Prostate gland (tissue), 2 donors: Measurements from ENCODE around the gene SRGAP1. TPM values are rescaled to one million over a fixed set of nuclear protein-coding genes. Genes with fewer than 3 reads are reported as not detected.

Source experiments
- DNase-seq: peaks from one replicate; pipeline ENCODE4 v3.0.0-alpha.2; 2019; ENCODE audit warnings: low spot score
- H3K27ac ChIP-seq, 2 donors: fragments of 200-600 bp; sonication (generic); 2 replicates each; pipeline ENCODE4 v1.5.1; 2017 to 2019
- H3K27me3 ChIP-seq: fragments of 200-600 bp; sonication (generic); replicated peaks from 2 replicates; pipeline ENCODE4 v1.5.1; 2019; ENCODE audit not compliant: insufficient read depth
- H3K36me3 ChIP-seq, 2 donors: fragments of 200-600 bp; sonication (generic); 1 replicate in 1 of 2; 2 replicates in 1 of 2; pipeline versions ENCODE4 v1.5.1 to v1.8.1; 2017 to 2019
- H3K4me1 ChIP-seq: fragments of 200-600 bp; sonication (generic); replicated peaks from 2 replicates; pipeline ENCODE4 v1.5.1; 2019
- H3K4me3 ChIP-seq, 2 donors: fragments of 200-600 bp; sonication (generic); 2 replicates each; pipeline ENCODE4 v1.5.1; 2017 to 2019
- H3K9me3 ChIP-seq: fragments of 200-600 bp; sonication (generic); 2 replicates; pipeline ENCODE4 v1.5.1; 2017
- CTCF ChIP-seq, 4 experiments: fragments of 200-600 bp in 2 of 4; fragments of 450-650 bp in 2 of 4; sonication (generic) in 2 of 4; IDR thresholded peaks; 1 replicate in 3 of 4; 2 replicates in 1 of 4; pipeline ENCODE4 v1.5.1; 2016 to 2019; ENCODE audit warnings: antibody characterized with exemption in 4 of 4, mild to moderate bottlenecking in 2 of 4, moderate library complexity in 2 of 4
- POLR2A ChIP-seq: fragments of 450-650 bp; IDR thresholded peaks from one replicate; pipeline ENCODE4 v1.6.1; 2016; ENCODE audit warnings: antibody characterized with exemption, mild to moderate bottlenecking
- POLR2AphosphoS5 ChIP-seq: sonication (generic); formaldehyde crosslinking; IDR thresholded peaks from one replicate; pipeline ENCODE4 v1.6.1; 2017; ENCODE audit warnings: antibody characterized with exemption
- WGBS: methylation state at CpG from one replicate; pipeline ENCODE4 v1.1.5; 2018; 5-methylcytosine and 5-hydroxymethylcytosine counted together
- intact Hi-C: fragments of 100-400 bp; cut with DNase I; formaldehyde crosslinking; loops from one replicate; pipeline ENCODE4 v1.14.2; 2022
- total RNA-seq, 2 donors: library from RNA; depleted of rRNA; stranded (reverse); fragments of >200 nt; gene quantifications; one replicate each; pipeline ENCODE4 v1.1.0, GENCODE V29; 2016

Gene SRGAP1
- total RNA-seq, 2 donors from 2014 or later = 4.6 to 16.1 TPM

GRCh38 chr12:64142382-64142781 is 297.9 kb downstream of the SRGAP1 start:
- no peaks in the 10 kb centered on the region for H3K27me3 ChIP-seq
- WGBS = 92% methylated on average over 7 of the region's 7 CpGs
- DNase-seq = no peak
- H3K4me3 ChIP-seq = no peak overlapping the region
- H3K36me3 ChIP-seq = no peaks in the 10 kb centered on the region
- intact Hi-C loops = no loop called here
- TF ChIP-seq POLR2AphosphoS5 (no peak), CTCF (IDR thresholded peaks at IDR 0.05) (no peak), POLR2A (no peak)
- H3K27ac ChIP-seq = no peak overlapping the region
- no peaks in the 10 kb centered on the region for H3K9me3 ChIP-seq
- no peaks in the 10 kb centered on the region for H3K4me1 ChIP-seq

GRCh38 chr12:64142784-64143183 is 298.3 kb downstream of the SRGAP1 start:
- Histone ChIP-seq H3K36me3 (no peaks in the 10 kb centered on the region), H3K27me3 (no peaks in the 10 kb centered on the region), H3K9me3 (no peaks in the 10 kb centered on the region), H3K27ac (no peak overlapping the region), H3K4me1 (no peaks in the 10 kb centered on the region), H3K4me3 (no peak overlapping the region)
- no peak for DNase-seq
- intact Hi-C loops = no loop called here
- TF ChIP-seq CTCF (IDR thresholded peaks at IDR 0.05) (no peak), POLR2AphosphoS5 (no peak), POLR2A (no peak)
- WGBS = 95% methylated on average over 7 of the region's 7 CpGs

GRCh38 chr12:64145226-64145625 is 300.7 kb downstream of the SRGAP1 start:
- no peaks in the 10 kb centered on the region for H3K4me1 ChIP-seq
- intact Hi-C loops = no loop called here
- no peak for DNase-seq
- no peak for TF ChIP-seq POLR2AphosphoS5
- TF ChIP-seq POLR2A = no peak
- no peak for TF ChIP-seq CTCF (IDR thresholded peaks at IDR 0.05)
- H3K36me3 ChIP-seq = no peaks in the 10 kb centered on the region
- H3K4me3 ChIP-seq = no peak overlapping the region
- no peaks in the 10 kb centered on the region for H3K9me3 ChIP-seq
- no peak overlapping the region for H3K27ac ChIP-seq
- H3K27me3 ChIP-seq = no peaks in the 10 kb centered on the region
- WGBS = 88% methylated on average over 5 of the region's 5 CpGs

GRCh38 chr12:64147011-64147631 is 302.6 kb downstream of the SRGAP1 start:
- WGBS = 45% methylated on average over 21 of the region's 21 CpGs
- Histone ChIP-seq H3K36me3 (no peaks in the 10 kb centered on the region), H3K4me1 (no peaks in the 10 kb centered on the region), H3K27ac (no peak overlapping the region), H3K4me3 (no peak overlapping the region), H3K27me3 (no peaks in the 10 kb centered on the region), H3K9me3 (no peaks in the 10 kb centered on the region)
- TF ChIP-seq POLR2A = no peak
- TF ChIP-seq CTCF (IDR thresholded peaks at IDR 0.05) = no peak
- TF ChIP-seq POLR2AphosphoS5 = no peak
- intact Hi-C loops = no loop called here
- DNase-seq = no peak

GRCh38 chr12:64147875-64148274 is 303.4 kb downstream of the SRGAP1 start:
- intact Hi-C loops = no loop called here
- H3K4me1 ChIP-seq = no peaks in the 10 kb centered on the region
- 70% methylated on average over 2 of the region's 2 CpGs for WGBS
- no peaks in the 10 kb centered on the region for H3K27me3 ChIP-seq
- no peaks in the 10 kb centered on the region for H3K36me3 ChIP-seq
- no peaks in the 10 kb centered on the region for H3K9me3 ChIP-seq
- TF ChIP-seq CTCF (IDR thresholded peaks at IDR 0.05) = no peak
- TF ChIP-seq POLR2AphosphoS5 = no peak
- TF ChIP-seq POLR2A = no peak
- H3K4me3 ChIP-seq = no peak overlapping the region
- DNase-seq = no peak
- no peak overlapping the region for H3K27ac ChIP-seq
